Astrocyte of the cerebellum (primary cell): ENCODE measurements around the gene RAB11FIP4.

ENCODE experiments used
- DNase-seq: peaks from one replicate; pipeline ENCODE4 v3.0.0-alpha.2; 2011; ENCODE audit warnings: low read depth
- H3K4me3 ChIP-seq: 2 replicates; pipeline ENCODE4 v1.5.1; 2011; ENCODE audit warnings: mild to moderate bottlenecking, low read depth, low read length, moderate library complexity
- CTCF ChIP-seq: IDR thresholded peaks from 2 replicates; pipeline ENCODE4 v1.5.1; 2012; ENCODE audit warnings: low read length, low read depth, moderate library complexity, mild to moderate bottlenecking; ENCODE audit errors: missing control alignments
- in situ Hi-C: cut with HindIII; loops from 2 replicates; pipeline ENCODE4 v1.10.0; 2017; ENCODE audit warnings: low sequenced_read_pairs

Gene RAB11FIP4

GRCh38 chr17:31582151-31582907 is 190.9 kb downstream of the RAB11FIP4 start:
- TF ChIP-seq CTCF, result no peak
- DNase-seq, result no peak
- H3K4me3 ChIP-seq, result no peak overlapping the region
- in situ Hi-C loops, result no loop called here

DNA sequence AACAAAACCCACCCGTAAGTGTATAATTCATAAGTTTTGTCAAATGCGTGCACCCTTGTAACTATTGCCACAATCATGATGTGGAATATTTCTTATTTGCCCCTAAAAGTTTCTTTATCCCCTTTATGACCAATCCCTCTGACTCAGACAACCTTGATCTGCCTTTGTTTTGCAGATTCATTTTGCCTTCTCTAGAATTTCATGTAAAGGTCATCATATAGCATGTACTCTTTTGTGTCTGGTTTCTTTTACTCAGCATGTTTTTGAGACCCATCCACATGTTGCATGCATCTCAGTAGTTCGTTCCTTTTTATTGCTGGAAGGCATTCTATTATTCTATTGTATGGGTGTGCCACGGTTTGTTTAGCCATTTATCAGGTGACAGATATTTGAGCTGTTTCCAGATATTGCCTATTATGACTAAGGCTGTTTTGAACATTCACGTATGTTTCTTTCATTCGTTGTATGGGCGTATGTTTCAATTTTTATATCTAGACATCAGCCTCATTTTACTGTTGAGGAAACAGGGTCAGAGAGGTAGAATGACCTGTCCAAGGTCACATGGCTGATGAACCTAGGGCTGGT is 192.4 kb downstream of the RAB11FIP4 start:
- in situ Hi-C loops, result no loop called here
- DNase-seq, result no peak
- no peak for TF ChIP-seq CTCF
- no peak overlapping the region for H3K4me3 ChIP-seq

GRCh38 chr17:31584438-31585279 is 193.2 kb downstream of the RAB11FIP4 start:
- no peak for DNase-seq
- no peak overlapping the region for H3K4me3 ChIP-seq
- TF ChIP-seq CTCF, result no peak
- in situ Hi-C loops, result no loop called here

- no peak for DNase-seq
- TF ChIP-seq CTCF, result no peak
- no peak overlapping the region for H3K4me3 ChIP-seq
- in situ Hi-C loops, result no loop called here
These were observed 193.8 kb downstream of the RAB11FIP4 start for GRCh38 chr17:31585280-31585630.

- TF ChIP-seq CTCF, result no peak
- in situ Hi-C loops, result no loop called here
- no peak for DNase-seq
- no peak overlapping the region for H3K4me3 ChIP-seq
These were observed 195.5 kb downstream of the RAB11FIP4 start for GRCh38 chr17:31586946-31587345.

DNA sequence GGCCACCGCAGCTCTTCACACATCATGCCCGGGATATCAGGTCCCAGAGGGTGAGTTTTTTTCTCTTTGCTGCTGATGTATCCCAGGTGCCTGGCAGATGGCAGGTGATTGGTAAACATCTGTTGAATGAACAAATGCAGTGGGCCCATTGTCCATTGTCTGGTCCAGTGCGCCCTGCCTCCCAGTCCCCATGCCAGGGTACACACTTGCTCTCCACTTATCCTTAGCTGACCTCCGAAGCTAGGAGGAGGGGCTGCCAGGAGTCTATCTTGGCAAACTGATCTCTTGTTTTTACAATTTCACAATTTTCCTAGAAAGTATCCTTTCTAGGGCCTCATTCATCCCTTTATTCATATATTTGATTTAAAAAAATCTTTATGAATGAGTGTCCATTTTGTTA is 196.0 kb downstream of the RAB11FIP4 start:
- no peak overlapping the region for H3K4me3 ChIP-seq
- no peak for TF ChIP-seq CTCF
- no peak for DNase-seq
- in situ Hi-C loops, result no loop called here
